ENCODE data around the gene BTBD2. TPM values are rescaled to one million over a fixed set of nuclear protein-coding genes. Genes with fewer than 3 reads are reported as not detected.

BTBD2 gene
- total and polyA plus RNA-seq, 2 of the 8 experiments (the other 6 are each of a cell fraction or from before 2014, with no cell fraction given): 91.7 to 92.3 TPM

GRCh38 chr19:2027361-2027760 lies 11.8 kb upstream of the BTBD2 start (continued):
- no peak for TF ChIP-seq CHD7 (IDR thresholded peaks at IDR 0.05; ENCODE audit: insufficient replicate concordance, low read length)
- TF ChIP-seq E2F6 (IDR thresholded peaks at IDR 0.05): no peak
- TF ChIP-seq GTF2F1 (IDR thresholded peaks at IDR 0.05; ENCODE audit: borderline replicate concordance, low read depth, low read length): no peak
- TF ChIP-seq CBX5 (IDR thresholded peaks at IDR 0.05; ENCODE audit: low read depth, low read length): no peak
- TF ChIP-seq KDM4A (IDR thresholded peaks at IDR 0.05; ENCODE audit: low read depth, low read length, severe bottlenecking): no peak
- no peak for TF ChIP-seq CBX8 (IDR thresholded peaks at IDR 0.05; ENCODE audit: borderline replicate concordance, low read depth, low read length)
